ENCODE data around the gene NOTCH3.
A peak's percentile ranks its signal among the peaks of the same experiment; 100 is the strongest.

The NOTCH3 gene

DNA sequence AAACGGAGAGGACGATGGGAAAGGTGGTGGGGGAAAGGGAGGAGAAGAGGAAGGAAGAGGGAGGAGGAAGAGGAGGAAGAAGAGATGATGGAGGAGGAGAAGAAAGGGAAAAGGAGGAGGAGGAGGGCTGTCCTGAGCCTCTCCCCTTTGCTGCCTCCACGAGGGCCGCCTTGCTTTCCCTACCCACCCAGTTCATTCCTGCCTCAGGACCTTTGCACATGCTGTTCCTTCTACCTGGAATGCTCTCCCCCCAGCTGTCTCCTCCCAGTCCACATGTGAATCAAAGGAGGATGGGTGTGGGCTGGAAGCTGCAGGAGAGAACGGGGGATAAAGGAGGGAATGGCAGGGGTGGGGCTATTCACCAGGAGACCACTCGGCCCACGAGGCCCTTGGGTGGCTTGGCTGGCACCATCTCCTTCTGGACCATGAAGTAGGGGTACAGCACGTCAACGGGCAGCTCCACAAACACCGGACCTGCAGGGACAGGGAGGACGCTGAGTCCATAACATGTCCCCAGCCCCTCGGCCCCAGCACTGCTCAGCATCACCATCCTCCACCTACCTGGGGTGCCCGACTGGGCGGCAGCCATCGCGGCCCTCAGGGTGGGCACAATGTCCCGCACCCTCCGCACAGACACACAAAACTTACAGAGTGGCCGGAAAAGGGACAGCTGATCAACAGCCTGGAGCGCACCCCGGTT lies 78.3 kb downstream of the NOTCH3 start:
- DNase-seq: no peak

DNA sequence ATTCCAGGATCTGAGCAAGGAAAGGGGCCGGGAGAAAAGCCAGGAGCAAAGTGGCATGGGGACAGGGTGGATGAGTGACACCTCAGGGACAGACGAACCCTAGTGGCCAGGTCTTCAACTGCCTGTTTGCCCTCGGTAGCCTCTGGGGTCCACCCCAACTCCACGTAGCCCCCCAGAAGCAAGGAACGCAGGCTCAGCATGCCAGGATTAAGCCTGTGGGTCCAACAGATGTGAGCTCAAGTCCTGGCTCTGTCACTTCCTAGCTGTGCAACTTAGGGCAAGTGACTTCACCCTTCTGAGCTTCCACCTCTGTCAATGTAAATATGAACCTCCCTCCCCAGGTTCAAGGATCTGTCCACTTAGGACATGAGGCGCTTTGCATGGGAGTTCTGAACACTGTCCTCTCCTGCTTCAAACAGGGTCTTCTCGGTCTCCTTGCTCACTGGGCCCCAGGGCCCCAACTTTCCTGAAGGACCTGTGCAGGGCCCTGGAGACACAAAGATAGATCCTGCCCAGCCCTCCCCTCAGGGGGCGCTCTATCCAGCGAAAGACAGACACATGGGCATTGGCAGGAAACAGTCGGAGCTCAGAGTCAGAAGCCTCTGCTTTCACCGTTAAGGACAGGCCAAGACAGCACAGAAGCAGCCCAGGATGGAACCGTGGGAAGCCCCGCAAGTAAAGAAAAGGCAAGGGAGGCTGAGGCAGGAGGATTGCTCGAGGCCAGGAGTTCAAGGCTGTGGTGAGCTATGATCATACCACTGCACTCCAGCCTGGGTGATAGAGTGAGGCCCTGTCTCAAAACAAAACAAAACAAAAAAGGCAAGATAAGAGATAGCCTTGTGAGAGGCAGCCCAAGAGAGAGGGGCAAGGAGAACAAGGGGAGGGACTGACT lies 80.4 kb downstream of the NOTCH3 start:
- no peak for DNase-seq

DNA sequence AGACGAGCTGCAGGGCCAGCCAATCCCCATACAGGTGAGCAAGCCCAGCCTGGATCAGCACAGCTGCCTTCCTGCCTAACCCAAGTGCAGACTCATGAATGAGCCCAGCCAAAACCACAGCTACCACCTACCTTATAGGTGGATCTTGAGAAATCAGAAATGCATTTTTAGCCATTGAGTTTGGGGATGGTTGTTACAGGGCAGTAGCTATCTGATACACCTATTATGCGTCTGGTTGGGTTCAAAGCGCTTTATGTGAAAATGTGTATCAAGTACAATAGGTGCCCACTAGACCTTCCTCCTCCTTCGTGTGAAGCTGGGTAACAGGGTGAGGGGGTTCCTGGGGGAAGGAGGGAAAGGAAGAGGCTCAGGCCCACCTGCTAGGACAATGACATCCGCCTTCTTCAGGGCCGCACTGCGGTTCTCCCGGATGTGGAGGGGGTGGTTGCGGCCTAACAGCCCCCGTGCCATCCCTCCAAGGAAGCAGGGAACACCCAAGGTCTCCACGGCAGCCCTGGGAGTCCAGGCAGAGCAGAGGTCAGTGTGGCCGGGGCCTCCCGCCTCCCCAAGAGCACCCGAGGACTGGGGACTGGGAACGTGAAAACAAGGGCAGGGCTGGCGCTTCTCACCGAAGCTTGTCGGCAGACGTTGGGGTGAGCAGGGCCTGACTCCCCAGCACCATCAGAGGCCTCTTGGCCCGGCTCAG lies 81.9 kb downstream of the NOTCH3 start:
- no peak for DNase-seq

DNA sequence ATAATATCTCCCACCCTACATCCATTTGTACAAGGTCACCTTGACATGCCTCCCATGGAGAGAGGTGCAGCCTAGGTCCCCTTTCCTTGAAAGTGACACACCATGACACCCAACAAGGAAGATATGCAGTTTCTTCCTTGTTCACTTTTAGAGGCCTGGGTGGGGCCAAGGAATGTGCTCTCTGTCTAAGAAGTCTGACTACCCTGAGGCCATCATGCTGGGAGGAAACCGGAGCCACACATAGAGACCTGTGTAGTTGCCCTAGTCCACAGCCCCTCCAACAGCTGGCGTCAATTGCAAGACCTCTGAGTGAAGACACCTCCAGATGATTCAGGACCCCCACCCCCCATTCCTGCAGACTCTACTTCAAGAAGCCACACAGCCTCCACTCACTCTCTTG lies 82.5 kb downstream of the NOTCH3 start:
- no peak for DNase-seq

- no peak for DNase-seq
Observed at GRCh38 chr19:15116856-15117255, 83.9 kb downstream of the NOTCH3 start.

DNA sequence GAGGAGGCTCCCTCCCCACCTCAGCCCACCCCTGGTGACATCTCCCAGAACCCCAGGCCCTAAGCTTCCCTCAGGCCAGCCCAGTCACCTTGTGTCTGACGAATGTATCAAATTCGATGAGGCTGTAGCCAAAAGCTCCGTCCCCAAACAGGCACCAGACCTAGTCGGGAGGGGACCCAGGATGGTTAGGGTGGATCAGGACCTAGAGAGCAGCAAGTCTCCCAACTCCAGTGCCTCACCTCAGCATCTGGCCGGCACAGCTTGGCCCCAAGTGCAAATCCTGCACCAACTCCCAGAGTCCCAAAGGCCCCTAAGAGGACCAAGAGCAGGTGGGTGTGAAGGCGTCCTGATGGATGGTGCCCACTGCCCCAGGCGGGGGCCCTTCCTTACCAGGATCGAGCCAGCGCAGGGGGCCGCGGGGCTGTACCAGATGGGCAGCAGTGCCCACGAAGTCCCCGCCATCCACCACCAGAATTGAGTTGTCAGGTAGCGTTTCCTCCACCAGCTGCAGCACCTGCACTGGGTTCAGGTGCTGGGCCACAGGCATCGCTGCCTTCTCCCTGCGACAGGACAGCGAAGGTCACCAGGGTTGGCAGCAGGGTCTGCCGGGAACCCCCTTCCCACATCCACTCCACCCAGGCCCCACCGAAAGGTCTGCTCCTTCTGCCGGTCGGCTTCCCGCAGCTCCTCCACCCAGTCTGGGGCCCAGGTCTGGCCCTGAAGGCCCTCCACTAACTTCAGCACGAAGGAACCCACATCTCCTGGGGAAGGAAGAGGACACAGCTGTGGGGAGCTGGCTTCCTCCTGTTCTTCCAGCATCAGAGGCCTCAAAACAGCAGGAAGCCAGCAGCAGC lies 84.8 kb downstream of the NOTCH3 start:
- no peak for DNase-seq

- DNase-seq: peak; percentile 35
Observed at GRCh38 chr19:15115080-15115479, 85.7 kb downstream of the NOTCH3 start.

DNA sequence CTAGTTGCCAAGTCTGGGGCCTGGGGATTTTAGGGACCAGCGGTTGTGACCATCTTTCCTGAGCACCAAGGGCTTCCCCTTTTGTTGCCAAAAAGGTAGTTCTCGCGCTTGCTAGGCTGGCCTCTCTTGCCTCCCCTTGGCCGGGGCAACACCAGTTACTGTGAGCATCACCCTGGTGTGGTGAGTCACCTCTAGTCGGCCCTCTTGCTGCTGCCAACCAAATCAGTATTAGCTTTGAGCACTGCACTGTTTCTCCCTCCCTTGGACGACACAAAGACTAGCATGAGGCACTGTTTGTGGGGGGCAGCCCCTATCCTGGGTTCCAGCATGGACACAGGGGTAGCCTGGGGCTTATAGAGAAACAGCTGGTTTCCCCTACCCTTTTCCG lies 86.6 kb downstream of the NOTCH3 start:
- peak; percentile 37 for DNase-seq

DNA sequence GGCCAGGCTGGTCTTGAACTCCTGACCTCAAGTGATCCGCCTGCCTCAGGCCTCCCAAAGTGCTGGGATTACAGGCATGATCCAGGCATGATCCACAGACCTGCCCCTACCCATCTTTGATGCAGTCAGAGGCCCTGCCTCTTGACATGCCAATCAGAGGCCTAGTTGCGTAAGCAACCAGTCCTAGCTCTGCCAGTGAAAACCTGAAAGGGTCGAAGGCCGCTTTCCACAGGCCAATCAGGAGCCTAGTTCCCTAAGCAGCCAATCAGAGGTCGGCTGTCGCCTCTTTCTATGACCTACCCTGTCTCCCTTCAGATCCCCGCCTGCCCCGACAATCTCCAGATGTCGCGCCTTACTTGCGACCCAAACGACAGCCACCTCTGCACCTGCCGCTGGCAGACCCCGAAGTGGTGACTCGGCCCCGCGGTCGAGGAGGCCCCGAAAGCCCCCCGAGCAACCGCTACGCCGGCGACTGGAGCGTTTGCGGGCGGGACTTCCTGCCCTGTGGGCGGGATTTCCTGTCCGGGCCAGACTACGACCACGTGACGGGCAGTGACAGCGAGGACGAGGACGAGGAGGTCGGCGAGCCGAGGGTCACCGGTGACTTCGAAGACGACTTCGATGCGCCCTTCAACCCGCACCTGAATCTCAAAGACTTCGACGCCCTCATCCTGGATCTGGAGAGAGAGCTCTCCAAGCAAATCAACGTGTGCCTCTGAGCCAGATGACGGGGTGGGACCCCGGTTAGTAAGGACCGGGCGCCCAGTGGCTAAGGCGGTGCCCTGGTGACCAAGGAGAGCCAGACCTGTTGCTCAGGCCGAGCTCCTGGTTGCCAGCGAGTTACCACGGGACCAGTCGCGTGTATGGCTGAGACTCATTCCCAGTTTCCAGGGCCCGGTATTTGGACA lies 87.3 kb downstream of the NOTCH3 start:
- no peak for DNase-seq

- DNase-seq: no peak
Observed at GRCh38 chr19:15112385-15112784, 88.4 kb downstream of the NOTCH3 start.

GRCh38 chr19:15111758-15112157 lies 89.0 kb downstream of the NOTCH3 start:
- DNase-seq: no peak

DNA sequence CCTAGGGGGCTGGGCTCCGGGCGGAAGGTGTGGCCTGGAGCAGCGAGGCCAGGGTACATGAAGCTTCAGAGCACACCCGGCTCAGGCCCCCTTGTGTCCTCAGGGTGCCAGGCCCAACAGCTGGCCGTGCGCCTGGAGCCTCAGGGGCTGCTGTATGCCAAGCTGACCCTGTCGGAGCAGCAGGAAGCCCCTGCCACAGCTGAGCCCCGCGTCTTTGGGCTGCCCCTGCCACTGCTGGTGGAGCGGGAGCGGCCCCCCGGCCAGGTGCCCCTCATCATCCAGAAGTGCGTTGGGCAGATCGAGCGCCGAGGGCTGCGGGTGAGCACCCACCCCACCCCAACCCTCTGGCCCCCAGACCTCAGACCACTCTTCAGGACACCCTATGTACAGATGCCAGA lies 90.4 kb downstream of the NOTCH3 start:
- DNase-seq: no peak

DNA sequence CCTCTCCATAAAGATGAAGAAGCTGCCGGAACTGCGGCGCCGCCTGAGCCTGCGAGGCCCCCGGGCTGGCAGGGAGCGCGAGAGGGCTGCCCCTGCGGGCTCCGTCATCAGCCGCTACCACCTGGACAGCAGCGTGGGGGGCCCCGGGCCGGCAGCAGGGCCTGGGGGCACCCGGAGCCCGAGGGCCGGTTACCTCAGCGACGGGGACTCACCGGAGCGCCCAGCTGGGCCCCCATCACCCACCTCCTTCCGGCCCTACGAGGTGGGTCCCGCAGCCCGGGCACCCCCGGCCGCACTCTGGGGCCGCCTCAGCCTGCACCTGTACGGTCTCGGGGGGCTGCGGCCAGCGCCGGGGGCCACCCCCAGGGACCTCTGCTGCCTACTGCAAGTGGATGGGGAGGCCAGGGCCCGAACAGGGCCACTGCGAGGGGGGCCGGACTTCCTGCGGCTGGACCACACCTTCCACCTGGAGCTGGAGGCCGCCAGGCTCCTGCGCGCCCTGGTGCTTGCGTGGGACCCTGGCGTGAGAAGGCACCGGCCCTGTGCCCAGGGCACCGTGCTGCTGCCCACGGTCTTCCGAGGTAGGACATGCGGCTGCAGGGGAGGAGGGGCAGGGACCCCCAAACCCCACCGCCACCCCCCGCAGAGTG lies 90.9 kb downstream of the NOTCH3 start:
- DNase-seq: no peak

Data from fibroblast of skin of right biceps (primary cell).